Midbrain (tissue), 1 donor: Measurements from ENCODE around the gene SERINC3.

ENCODE experiments used
- DNase-seq: peaks from one replicate; lab custom pipeline; 2025; lab: John Stamatoyannopoulos, UW

The SERINC3 gene

GRCh38 chr20:44532981-44533331 lies 11.1 kb upstream of the SERINC3 start:
- no peak for DNase-seq

DNA sequence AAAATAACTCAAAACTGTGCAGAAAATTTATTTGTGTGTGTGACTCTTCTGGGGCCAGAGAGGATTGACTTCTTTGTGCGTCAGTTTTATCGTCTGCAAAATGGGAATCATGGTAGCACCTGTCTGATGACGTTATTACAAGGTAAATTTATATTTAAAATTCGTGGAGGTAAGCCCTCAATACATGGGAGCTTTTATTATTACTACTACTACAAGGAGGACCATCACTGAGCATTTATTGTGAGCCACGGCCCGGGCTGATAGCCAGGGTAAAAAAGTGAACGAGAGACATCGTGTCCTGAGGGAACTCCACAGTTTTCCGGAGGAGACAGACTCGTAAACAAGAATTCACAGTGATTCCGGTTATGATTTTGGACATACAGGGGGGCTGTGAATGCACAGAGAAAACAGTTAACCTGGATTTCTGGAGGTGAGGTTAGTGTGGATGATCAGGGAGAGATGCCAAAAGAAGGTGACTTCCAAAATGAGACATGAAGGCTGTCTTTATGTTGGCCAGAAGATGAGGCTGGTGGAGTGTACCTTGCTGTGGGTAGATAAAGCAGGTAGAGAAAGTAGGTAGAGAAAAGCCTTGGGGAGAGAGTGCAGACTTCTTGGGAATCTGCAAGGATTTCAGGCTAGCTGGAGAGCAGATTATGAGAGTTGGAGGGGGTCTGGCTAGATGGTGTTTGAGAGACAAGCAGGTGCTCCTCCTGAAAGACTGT lies 10.6 kb upstream of the SERINC3 start:
- DNase-seq = no peak

- no peak for DNase-seq
Observed at GRCh38 chr20:44528309-44528708, 6.4 kb upstream of the SERINC3 start.

DNA sequence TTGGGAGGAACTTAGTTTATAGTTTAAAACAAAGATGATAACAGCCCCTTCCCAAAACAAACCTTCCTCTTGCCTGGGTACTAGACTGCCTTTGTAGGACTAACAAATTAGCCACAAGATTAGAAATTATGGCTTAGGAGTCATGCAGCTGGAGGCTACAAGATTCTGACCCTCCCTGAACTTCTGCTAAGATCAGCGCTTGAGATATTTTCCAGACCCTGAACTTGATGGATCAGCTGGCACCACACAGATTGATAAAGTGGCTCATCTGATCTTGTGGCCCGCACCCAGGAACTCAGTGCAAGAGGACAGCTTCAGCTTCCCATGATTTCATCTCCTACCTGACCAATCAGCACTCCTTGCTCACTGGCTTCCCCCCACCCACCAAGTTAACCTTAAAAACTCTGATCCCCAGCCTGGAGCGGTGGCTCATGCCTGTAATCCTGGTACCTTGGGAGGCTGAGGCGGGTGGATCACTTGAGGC lies 5.9 kb upstream of the SERINC3 start:
- DNase-seq = no peak

- DNase-seq = no peak
Observed at GRCh38 chr20:44526129-44526528, 4.3 kb upstream of the SERINC3 start.

DNA sequence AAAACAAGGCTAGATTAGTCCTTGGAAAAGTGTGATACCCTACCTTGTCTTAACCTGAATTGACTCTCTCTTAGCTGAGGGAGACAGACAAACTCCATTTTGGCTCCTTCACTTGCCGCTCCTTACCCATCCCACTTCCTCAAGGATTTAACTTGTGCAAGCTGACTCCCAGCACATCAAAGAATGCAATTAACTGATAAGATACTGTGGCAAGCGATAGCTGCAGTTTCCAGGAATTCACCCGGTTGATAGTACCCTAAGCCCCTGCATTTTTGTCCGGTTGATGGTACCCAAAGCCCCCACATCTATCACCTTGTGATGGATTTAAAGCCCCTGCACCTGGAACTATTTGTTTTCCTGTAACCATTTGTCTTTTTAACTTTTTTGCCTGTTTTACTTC lies 1.9 kb upstream of the SERINC3 start:
- no peak for DNase-seq

DNA sequence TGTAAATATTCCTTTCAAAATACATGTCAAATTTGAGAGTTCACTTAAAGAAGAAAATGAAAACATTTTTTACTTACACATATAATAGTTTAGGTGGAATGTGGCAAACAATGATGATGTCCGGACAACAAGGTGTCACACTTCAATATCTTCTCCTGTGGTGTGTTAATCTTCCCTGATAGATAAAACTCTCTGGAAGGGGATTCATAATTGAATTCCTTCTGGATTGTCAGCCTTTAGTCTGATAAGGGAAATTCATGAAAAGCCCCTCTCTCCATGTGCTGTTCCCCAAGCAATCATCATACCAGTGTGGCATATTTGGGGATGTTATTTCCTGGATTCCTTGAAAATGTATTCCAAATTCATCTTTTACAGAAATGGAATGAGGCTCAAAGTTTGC lies 971 bp upstream of the SERINC3 start:
- DNase-seq = no peak

GRCh38 chr20:44520881-44521280 lies 989 bp downstream of the SERINC3 start:
- no peak for DNase-seq

DNA sequence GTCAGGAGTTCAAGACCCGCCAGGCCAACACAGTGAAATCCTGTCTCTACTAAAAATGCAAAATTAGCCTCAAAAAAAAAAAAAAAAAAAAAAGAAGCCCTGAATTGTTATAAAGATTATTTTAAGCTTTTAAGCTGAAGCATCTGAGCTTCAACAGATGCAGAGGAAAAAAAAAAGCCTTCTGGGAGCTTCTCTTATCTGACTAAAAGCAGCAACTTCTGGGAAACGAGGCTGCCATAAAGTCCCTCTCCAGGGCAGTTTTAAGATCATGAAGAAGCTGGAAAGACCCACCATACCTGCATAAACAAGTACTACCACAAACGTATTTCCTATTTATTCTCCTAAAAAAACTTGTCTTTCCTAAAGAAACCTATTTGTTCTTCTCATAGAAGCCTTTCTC lies 3.6 kb downstream of the SERINC3 start:
- DNase-seq = no peak

- DNase-seq = no peak
Observed at GRCh38 chr20:44517454-44517853, 4.4 kb downstream of the SERINC3 start.

- no peak for DNase-seq
Observed at GRCh38 chr20:44516491-44516890, 5.4 kb downstream of the SERINC3 start.

DNA sequence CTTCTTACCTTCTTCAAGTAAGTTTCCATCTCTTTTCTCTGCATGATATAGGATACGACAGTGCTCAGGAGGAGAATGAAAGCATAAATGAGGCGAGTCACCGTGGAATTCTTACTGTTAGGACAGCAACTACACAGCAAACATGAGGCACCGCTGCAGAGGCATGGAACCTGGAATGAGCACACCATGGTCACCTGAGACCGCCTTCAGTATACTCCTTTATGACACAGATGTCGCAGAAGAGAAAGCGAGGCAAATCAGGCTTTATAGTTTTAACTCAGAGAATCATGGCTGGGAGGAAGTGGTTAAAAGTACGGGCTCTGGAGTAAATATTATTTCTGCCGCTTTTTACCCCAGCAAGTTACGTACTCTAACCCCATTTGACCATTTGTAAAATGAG lies 8.0 kb downstream of the SERINC3 start:
- no peak for DNase-seq

DNA sequence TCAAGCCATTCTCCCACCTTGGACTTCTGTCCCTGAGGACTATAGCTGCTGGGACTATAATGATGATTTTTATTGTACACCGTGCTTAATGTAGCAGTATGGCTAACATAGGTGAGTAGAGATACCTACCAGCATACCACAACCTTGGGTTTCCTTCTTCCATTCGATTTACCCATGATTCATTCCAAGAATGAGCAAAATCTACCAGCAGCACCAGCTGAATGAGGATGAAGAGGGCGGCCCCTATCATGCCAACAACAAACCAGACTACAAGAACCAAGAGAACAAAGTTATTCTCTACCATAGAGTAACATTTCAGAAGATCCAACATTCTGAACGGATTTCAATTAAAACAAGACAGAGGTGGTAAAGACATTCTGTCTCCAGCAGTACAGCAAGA lies 12.1 kb downstream of the SERINC3 start:
- no peak for DNase-seq

DNA sequence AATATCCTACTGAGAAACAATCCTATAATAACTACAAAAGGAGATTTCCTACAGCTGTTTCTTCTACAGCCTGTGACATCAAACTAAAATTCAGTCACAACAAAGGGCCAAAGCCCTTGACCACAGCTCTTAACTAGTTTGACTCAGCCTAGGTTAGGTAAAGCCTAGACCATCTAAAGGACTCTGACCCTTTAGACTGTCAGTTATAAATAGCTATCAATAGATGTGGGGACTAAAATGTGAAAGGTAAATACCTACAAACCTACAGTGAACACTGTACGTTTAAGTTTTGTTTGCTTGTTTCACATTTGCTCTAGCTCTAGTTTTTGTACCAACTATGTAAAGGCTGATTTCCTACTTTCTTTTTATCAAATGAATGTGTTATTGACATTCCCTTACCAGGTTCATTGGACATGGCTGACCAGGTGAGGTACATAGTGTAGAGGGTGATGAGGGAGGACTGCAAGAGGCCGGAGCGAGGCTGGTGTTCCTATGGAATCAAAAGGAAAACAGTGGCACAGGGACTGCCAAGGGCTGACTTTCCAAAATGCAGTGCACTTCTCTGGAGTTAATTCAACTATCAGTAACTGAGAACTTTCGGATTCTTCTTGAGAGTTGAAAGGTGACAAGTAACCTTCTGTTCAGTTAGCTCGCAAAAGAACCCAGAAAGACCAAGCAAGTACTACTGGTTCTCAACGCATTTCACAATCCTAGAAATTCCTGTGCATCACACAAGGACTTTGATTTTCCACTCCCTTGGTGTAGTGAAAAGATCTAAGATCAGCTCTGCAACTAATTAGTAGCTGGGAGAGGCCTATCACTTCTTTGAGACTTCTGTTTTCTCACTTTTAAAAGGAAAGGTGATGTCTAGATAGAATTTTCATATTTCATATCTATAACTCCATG lies 17.2 kb downstream of the SERINC3 start:
- no peak for DNase-seq

GRCh38 chr20:44502968-44503367 lies 18.9 kb downstream of the SERINC3 start:
- DNase-seq = no peak

DNA sequence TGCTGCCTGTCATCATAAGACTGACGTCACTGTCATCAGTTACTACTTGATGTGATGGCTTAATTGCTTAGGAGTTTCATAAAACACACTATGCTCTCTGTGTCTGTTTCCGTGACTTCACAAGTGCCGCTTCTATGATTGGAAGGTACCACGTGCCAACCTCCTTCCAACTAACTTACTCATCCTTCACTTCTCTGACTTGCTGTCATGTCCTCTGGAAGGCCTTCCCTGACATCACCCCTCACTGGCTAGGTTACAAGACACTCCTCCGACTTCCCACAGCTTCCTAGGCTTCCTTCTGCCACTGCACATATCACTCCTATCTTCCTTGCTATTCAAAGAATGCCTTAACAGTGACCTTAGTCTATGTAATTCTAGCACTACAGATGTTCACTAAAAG lies 20.4 kb downstream of the SERINC3 start:
- DNase-seq = no peak

- DNase-seq = no peak
Observed at GRCh38 chr20:44500221-44500620, 21.6 kb downstream of the SERINC3 start.

DNA sequence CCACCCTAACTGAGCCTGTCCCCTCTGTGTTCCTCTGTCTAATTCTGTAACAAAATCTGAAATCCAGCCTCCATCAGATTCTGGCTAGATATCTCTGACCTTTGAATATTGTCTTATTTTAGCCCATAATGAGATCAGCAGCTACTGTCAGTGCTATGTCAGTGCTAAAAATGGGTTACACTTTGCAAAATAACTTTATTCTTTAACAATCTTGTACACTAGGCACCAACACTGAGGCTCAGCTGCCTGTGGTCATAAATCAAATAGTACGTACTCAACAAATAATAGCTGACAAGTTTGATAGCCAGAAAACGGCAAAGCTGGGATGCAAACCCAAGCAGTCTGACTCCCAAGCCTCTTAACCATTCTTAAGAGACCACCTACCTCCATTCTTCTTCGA lies 24.1 kb downstream of the SERINC3 start:
- no peak for DNase-seq

GRCh38 chr20:44496976-44497375 lies 24.9 kb downstream of the SERINC3 start:
- DNase-seq = no peak

DNA sequence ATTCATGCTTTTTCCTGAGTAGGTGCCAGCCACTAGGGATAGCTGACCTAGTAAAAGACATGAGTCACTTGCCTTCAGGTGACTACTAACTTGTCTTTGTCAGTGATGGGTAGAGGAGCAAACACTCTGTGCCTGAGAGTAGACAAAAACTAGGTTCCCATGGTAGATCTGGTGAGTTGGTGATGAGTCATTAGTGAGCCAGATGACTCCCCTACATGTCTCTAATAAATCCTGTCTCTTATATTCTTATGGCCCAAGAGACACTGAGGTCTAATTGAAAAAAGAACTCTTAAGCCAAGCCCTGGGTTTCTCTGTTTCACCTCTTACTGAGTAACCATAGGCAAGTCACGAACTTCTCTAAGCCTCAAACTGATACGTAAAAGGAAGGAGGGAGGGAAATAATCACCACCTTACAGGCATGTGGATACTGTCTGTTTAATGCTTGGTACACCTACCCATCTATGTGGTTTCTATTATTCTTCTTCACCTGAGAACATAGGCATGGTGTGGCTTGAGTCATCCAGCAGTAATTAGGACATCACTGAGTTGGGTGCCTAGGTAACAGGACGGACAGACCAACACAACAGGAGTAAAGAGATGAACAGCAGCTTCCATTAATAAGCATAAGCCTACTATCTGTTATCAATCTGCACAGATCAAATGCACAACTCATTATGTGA lies 25.9 kb downstream of the SERINC3 start:
- DNase-seq = no peak

- DNase-seq = no peak
Observed at GRCh38 chr20:44495257-44495656, 26.6 kb downstream of the SERINC3 start.

DNA sequence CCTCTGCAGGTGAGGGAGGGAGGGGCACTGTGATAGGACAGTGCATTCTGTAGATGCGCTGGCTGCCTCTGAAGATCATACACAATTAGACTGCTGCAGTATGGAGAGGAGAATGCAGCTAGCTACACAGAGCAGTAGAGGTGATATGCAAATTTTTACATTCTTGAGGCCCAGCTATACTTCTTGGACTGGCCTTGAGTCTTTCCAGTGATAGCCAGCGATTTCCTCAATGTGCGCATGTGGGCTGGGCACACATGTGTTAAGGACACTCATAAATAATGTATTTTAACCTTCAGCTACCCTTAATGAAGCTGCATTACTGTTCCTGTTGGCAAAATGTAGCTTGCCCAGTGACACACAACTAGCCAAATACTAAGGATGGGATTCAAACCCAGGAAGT lies 27.2 kb downstream of the SERINC3 start:
- no peak for DNase-seq

DNA sequence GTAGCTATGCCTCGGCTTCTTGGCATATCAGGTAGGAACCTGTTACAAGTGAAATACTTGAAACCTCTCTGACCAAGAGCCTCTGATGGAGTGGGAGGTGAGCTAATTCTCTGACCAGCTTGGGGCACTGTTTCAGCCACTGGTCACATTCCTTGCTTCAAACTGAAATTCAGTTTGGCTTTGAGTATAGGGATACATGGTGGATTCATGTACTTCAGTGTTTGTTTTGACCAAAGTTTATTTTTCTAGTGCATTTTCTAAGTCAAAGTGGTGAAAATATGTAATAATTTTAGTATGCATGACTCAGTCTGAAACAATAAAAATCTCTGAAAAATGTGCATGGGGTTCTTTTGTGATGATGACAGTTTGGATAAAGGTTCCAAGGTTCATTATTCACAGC lies 27.6 kb downstream of the SERINC3 start:
- no peak for DNase-seq
